Loucy (cell line): ENCODE measurements around the gene ULK1.

ENCODE experiments used
- EZH2phosphoT487 ChIP-seq: fragments of 200-600 bp; IDR thresholded peaks from 2 replicates; pipeline ENCODE4 v1.6.1; 2018; ENCODE audit warnings: antibody characterized with exemption, mild to moderate bottlenecking, moderate library complexity, borderline replicate concordance
- TF ChIP-seq, protein P1 (sequence below): fragments of 200-600 bp; sonication (generic); conservative IDR thresholded peaks from 2 replicates; pipeline ENCODE4 v1.5.1; 2014; ENCODE audit warnings: mild to moderate bottlenecking, antibody characterized with exemption, low read length

DNA sequence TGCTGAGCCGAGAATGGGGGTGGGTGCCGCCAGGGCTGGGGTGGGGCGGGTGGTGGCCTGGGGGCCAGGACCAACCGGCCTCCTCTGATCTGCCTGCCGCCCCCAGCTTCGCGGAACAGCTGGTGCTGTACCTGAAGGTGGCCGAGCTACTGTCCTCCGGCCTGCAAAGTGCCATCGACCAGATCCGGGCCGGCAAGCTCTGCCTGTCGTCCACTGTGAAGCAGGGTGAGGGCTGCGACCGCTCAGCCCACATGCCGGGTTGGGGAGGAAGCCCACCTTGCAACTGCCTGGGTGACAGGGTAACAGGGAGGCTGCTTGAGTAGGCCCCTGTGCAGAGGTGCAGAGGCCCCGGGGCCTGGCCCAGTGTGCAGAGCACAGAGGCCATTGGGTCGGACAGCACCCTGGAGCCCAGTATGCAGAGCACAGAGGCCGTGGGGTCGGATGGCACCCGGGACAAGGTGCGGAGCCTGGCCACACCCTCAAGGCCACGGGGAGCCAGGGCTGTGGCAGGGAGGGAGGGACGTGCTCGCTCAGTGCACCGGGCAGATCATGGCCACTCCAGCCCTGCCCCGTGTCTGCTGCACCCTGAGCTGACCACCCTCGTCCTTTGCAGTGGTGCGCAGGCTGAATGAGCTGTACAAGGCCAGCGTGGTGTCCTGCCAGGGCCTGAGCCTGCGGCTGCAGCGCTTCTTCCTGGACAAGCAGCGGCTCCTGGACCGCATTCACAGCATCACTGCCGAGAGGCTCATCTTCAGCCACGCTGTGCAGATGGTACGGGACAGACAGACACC lies 25.1 kb downstream of the ULK1 start:
- TF ChIP-seq, protein P1, sequence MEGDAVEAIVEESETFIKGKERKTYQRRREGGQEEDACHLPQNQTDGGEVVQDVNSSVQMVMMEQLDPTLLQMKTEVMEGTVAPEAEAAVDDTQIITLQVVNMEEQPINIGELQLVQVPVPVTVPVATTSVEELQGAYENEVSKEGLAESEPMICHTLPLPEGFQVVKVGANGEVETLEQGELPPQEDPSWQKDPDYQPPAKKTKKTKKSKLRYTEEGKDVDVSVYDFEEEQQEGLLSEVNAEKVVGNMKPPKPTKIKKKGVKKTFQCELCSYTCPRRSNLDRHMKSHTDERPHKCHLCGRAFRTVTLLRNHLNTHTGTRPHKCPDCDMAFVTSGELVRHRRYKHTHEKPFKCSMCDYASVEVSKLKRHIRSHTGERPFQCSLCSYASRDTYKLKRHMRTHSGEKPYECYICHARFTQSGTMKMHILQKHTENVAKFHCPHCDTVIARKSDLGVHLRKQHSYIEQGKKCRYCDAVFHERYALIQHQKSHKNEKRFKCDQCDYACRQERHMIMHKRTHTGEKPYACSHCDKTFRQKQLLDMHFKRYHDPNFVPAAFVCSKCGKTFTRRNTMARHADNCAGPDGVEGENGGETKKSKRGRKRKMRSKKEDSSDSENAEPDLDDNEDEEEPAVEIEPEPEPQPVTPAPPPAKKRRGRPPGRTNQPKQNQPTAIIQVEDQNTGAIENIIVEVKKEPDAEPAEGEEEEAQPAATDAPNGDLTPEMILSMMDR, result no peak
- no peak for TF ChIP-seq EZH2phosphoT487
